ENCODE results near the gene HAUS7. TPM values are rescaled to one million over a fixed set of nuclear protein-coding genes. Genes with fewer than 3 reads are reported as not detected.

HAUS7 gene
- total RNA-seq, 1 donor from 2014 or later: 60.3 TPM

- Mint-ChIP-seq H3K9me3 (ENCODE audit: unreplicated experiment) (no peaks in the 10 kb centered on the region), H3K4me3 (ENCODE audit: unreplicated experiment) (no peak overlapping the region)
- no peak for DNase-seq (ENCODE audit: extremely low spot score, unreplicated experiment)
Measured at GRCh38 chrX:153445106-153445855, 25.1 kb downstream of the HAUS7 start.

GRCh38 chrX:153444333-153445011, 25.9 kb downstream of the HAUS7 start:
- DNase-seq (ENCODE audit: extremely low spot score, unreplicated experiment): no peak
- H3K9me3 Mint-ChIP-seq (ENCODE audit: unreplicated experiment): no peaks in the 10 kb centered on the region
- no peak for TF ChIP-seq CTCF (IDR thresholded peaks at IDR 0.05)
- H3K36me3 Mint-ChIP-seq (ENCODE audit: unreplicated experiment): no peaks in the 10 kb centered on the region
- H3K27me3 Mint-ChIP-seq (ENCODE audit: unreplicated experiment): no peaks in the 10 kb centered on the region
- no peaks in the 10 kb centered on the region for H3K4me1 Mint-ChIP-seq (ENCODE audit: unreplicated experiment)
- no peak overlapping the region for H3K27ac Mint-ChIP-seq (ENCODE audit: unreplicated experiment)
- H3K4me3 Mint-ChIP-seq (ENCODE audit: unreplicated experiment): no peak overlapping the region

More at GRCh38 chrX:153445106-153445855, 25.1 kb downstream of the HAUS7 start:
- Mint-ChIP-seq H3K27me3 (ENCODE audit: unreplicated experiment) (no peaks in the 10 kb centered on the region), H3K4me1 (ENCODE audit: unreplicated experiment) (no peaks in the 10 kb centered on the region), H3K27ac (ENCODE audit: unreplicated experiment) (no peak overlapping the region), H3K36me3 (ENCODE audit: unreplicated experiment) (no peaks in the 10 kb centered on the region)
- TF ChIP-seq CTCF (IDR thresholded peaks at IDR 0.05): no peak

- Mint-ChIP-seq H3K27ac (ENCODE audit: unreplicated experiment) (no peak overlapping the region), H3K27me3 (ENCODE audit: unreplicated experiment) (peaks cover under 1% of the 10 kb centered on the region), H3K36me3 (ENCODE audit: unreplicated experiment) (no peaks in the 10 kb centered on the region), H3K4me1 (ENCODE audit: unreplicated experiment) (no peaks in the 10 kb centered on the region), H3K9me3 (ENCODE audit: unreplicated experiment) (no peaks in the 10 kb centered on the region), H3K4me3 (ENCODE audit: unreplicated experiment) (no peak overlapping the region)
- no peak for DNase-seq (ENCODE audit: extremely low spot score, unreplicated experiment)
- no peak for TF ChIP-seq CTCF (IDR thresholded peaks at IDR 0.05)
Measured at GRCh38 chrX:153443476-153444332, 26.7 kb downstream of the HAUS7 start.

GRCh38 chrX:153442463-153442862, 27.9 kb downstream of the HAUS7 start:
- no peak for DNase-seq (ENCODE audit: extremely low spot score, unreplicated experiment)
- Mint-ChIP-seq H3K36me3 (ENCODE audit: unreplicated experiment) (no peaks in the 10 kb centered on the region), H3K9me3 (ENCODE audit: unreplicated experiment) (no peaks in the 10 kb centered on the region), H3K4me1 (ENCODE audit: unreplicated experiment) (no peaks in the 10 kb centered on the region), H3K4me3 (ENCODE audit: unreplicated experiment) (no peak overlapping the region), H3K27me3 (ENCODE audit: unreplicated experiment) (peaks cover 2% of the 10 kb centered on the region), H3K27ac (ENCODE audit: unreplicated experiment) (no peak overlapping the region)
- no peak for TF ChIP-seq CTCF (IDR thresholded peaks at IDR 0.05)
